B cell (primary cell): Measurements from ENCODE around the gene CDRT15. TPM values are rescaled to one million over a fixed set of nuclear protein-coding genes. Genes with fewer than 3 reads are reported as not detected.

Experiments used
- ATAC-seq: fragments of 200-7000 bp; cut with Tn5 transposase; one replicate; pipeline ENCODE4 v1.10.0; 2021; ENCODE audit warnings: low read depth, mild to moderate bottlenecking, moderate number of reproducible peaks, moderate library complexity
- CTCF ChIA-PET: fragments of 350-600 bp; sonication (Branson Sonifier 250); formaldehyde crosslinking; loops from one replicate; lab custom pipeline; 2021; ENCODE audit warnings: antibody characterized with exemption, inconsistent platforms; lab: Charles Lee
- POLR2A ChIA-PET: fragments of 350-600 bp; sonication (Branson Sonifier 250); formaldehyde crosslinking; loops from one replicate; lab custom pipeline; 2021; ENCODE audit warnings: antibody characterized with exemption; lab: Charles Lee
- DNase-seq: peaks from one replicate; pipeline ENCODE4 v3.0.0; 2013
- H2AFZ ChIP-seq: 2 replicates; pipeline ENCODE4 v1.6.1; 2012; ENCODE audit warnings: mild to moderate bottlenecking, low read depth, low read length; ENCODE audit not compliant: insufficient read depth, poor library complexity, severe bottlenecking
- H3K27ac ChIP-seq, 2 donors: 1 replicate in 1 of 2; 2 replicates in 1 of 2; pipeline ENCODE4 v1.5.1; 2012 to 2013; ENCODE audit warnings: low read length in 2 of 2, mild to moderate bottlenecking in 2 of 2, moderate library complexity in 1 of 2
- H3K27me3 ChIP-seq, 4 experiments: fragments of 200-600 bp in 1 of 4; sonication (generic) in 1 of 4; replicated peaks in 1 of 4; 1 replicate in 2 of 4; 2 replicates in 2 of 4; pipeline versions ENCODE4 v1.6.1 to v1.7.0; 2013 to 2016; ENCODE audit warnings: low read length in 3 of 4, mild to moderate bottlenecking in 2 of 4, mixed read lengths in 1 of 4, moderate library complexity in 1 of 4; ENCODE audit not compliant: insufficient read depth in 4 of 4, control insufficient read depth in 3 of 4; ENCODE audit errors: control extremely low read depth in 1 of 4
- H3K36me3 ChIP-seq, 2 experiments: replicated peaks in 1 of 2; 1 replicate in 1 of 2; 2 replicates in 1 of 2; pipeline versions ENCODE4 v1.6.1 to v1.7.1; 2013; ENCODE audit warnings: low read length in 1 of 2; ENCODE audit not compliant: insufficient read depth in 2 of 2, control insufficient read depth in 1 of 2; ENCODE audit errors: control extremely low read depth in 1 of 2, extremely low read depth in 1 of 2
- H3K4me1 ChIP-seq, 2 donors: fragments of 200-600 bp in 1 of 2; sonication (generic) in 1 of 2; 1 replicate in 1 of 2; 2 replicates in 1 of 2; pipeline versions ENCODE4 v1.5.1 to v1.6.1; 2013 to 2017; ENCODE audit warnings: low read length in 2 of 2; ENCODE audit not compliant: control insufficient read depth in 2 of 2, insufficient read depth in 2 of 2
- H3K4me2 ChIP-seq: replicated peaks from 2 replicates; pipeline ENCODE3; 2012; ENCODE audit warnings: mild to moderate bottlenecking, low read depth, low read length; ENCODE audit not compliant: poor library complexity, severe bottlenecking
- H3K4me3 ChIP-seq, 5 experiments: fragments of 200-600 bp in 1 of 5; sonication (generic) in 1 of 5; 1 replicate in 3 of 5; 2 replicates in 2 of 5; pipeline versions ENCODE4 v1.5.1 to v1.7.0; 2011 to 2016; ENCODE audit warnings: low read length in 4 of 5, mild to moderate bottlenecking in 4 of 5, low read depth in 2 of 5, control low read depth in 1 of 5, moderate library complexity in 1 of 5; ENCODE audit not compliant: insufficient read depth in 1 of 5; ENCODE audit errors: control extremely low read depth in 1 of 5, extremely low read depth in 1 of 5
- H3K79me2 ChIP-seq: fragments of 200-600 bp; sonication (generic); one replicate; pipeline ENCODE4 v1.6.0; 2016; ENCODE audit warnings: low read length; ENCODE audit not compliant: control insufficient read depth, insufficient read depth
- H3K9ac ChIP-seq: fragments of 200-600 bp; sonication (generic); 2 replicates; pipeline ENCODE4 v1.6.1; 2017; ENCODE audit warnings: mild to moderate bottlenecking, low read length, moderate library complexity
- H3K9me3 ChIP-seq, 3 donors: one replicate each; pipeline versions ENCODE4 v1.6.1 to v1.7.1; 2013; ENCODE audit warnings: low read length in 2 of 3; ENCODE audit not compliant: control insufficient read depth in 2 of 3, insufficient read depth in 1 of 3; ENCODE audit errors: control extremely low read depth in 1 of 3
- H4K20me1 ChIP-seq: 2 replicates; pipeline ENCODE4 v1.6.0; 2012; ENCODE audit warnings: mild to moderate bottlenecking, low read length; ENCODE audit not compliant: insufficient read depth, control insufficient read depth, poor library complexity, severe bottlenecking
- H3K27ac Mint-ChIP-seq: one replicate; pipeline ENCODE4 v1.8.0; 2021; ENCODE audit warnings: mixed read lengths
- H3K27me3 Mint-ChIP-seq: one replicate; pipeline ENCODE4 v1.8.0; 2021; ENCODE audit warnings: mixed read lengths
- H3K4me1 Mint-ChIP-seq: one replicate; pipeline ENCODE4 v1.8.0; 2021; ENCODE audit warnings: mixed read lengths
- H3K4me3 Mint-ChIP-seq: one replicate; pipeline ENCODE4 v1.8.0; 2021; ENCODE audit warnings: mixed read lengths
- H3K9me3 Mint-ChIP-seq: one replicate; pipeline ENCODE4 v1.8.0; 2022; ENCODE audit warnings: mixed read lengths; ENCODE audit not compliant: insufficient read depth
- CTCF ChIP-seq: fragments of 200-600 bp; IDR thresholded peaks from one replicate; pipeline ENCODE4 v1.8.0; 2022; ENCODE audit warnings: antibody characterized with exemption, mild to moderate bottlenecking
- EZH2 ChIP-seq: IDR thresholded peaks from 2 replicates; pipeline ENCODE4 v1.6.1; 2012; ENCODE audit warnings: borderline replicate concordance, low read depth, mild to moderate bottlenecking, moderate library complexity, low read length; ENCODE audit not compliant: insufficient read depth, poor library complexity, severe bottlenecking
- WGBS: methylation state at CpG from one replicate; pipeline ENCODE4 v1.1.5; 2013; ENCODE audit warnings: missing lambda C conversion rate; ENCODE audit not compliant: insufficient coverage; 5-methylcytosine and 5-hydroxymethylcytosine counted together
- intact Hi-C: fragments of 100-400 bp; cut with micrococcal nuclease; formaldehyde crosslinking; loops from one replicate; pipeline ENCODE4 v1.10.0; 2022
- polyA plus RNA-seq: library from polyadenylated mRNA; depleted of rRNA; stranded (reverse); fragments of >200 nt; gene quantifications from 2 replicates; pipeline ENCODE4 v1.2.3, GENCODE V29; 2012
- total RNA-seq, 2 donors: library from RNA; stranded (reverse); fragments of 120-200 nt in 1 of 2; gene quantifications; 1 replicate in 1 of 2; 2 replicates in 1 of 2; pipeline versions ENCODE4 v1.2.3 to v1.2.4, GENCODE V29; 2013 to 2022

CDRT15 gene
- total and polyA plus RNA-seq, 2 donors (not counting 1 experiment from before 2014, with no cell fraction given): not detected

GRCh38 chr17:14211801-14212200, 24.9 kb downstream of the CDRT15 start:
- CTCF ChIA-PET: interaction anchor here (0.7 to 1.7 kb wide), 2 partner anchors 715 to 954 kb away, joined by 3 to 11 read pairs; no protein-coding TSS in a partner anchor
- no peak overlapping the region for H3K9ac ChIP-seq
- peaks cover 0 to 15% of the 10 kb centered on the region in 2 experiments for H3K36me3 ChIP-seq
- H4K20me1 ChIP-seq: no peaks in the 10 kb centered on the region
- H3K4me3 Mint-ChIP-seq: no peak overlapping the region
- peaks cover 0 to 7% (median 0%) of the 10 kb centered on the region in 4 experiments for H3K27me3 ChIP-seq
- H2AFZ ChIP-seq: no peak overlapping the region
- H3K27ac Mint-ChIP-seq: no peak overlapping the region
- POLR2A ChIA-PET: no interaction called here
- H3K9me3 Mint-ChIP-seq: peaks cover 3% of the 10 kb centered on the region
- no peaks in the 10 kb centered on the region for H3K4me1 Mint-ChIP-seq
- no peaks in the 10 kb centered on the region for H3K4me1 ChIP-seq
- intact Hi-C loops: no loop called here
- WGBS: 34% methylated on average over 17 of the region's 17 CpGs
- no peaks in the 10 kb centered on the region for H3K79me2 ChIP-seq
- DNase-seq (peak; percentile 54), ATAC-seq (no peak)
- no peak overlapping the region for H3K4me2 ChIP-seq
- no peak overlapping the region for H3K27ac ChIP-seq
- TF ChIP-seq EZH2 (no peak), CTCF (peak; percentile 49)
- peaks cover 0 to 10% (median 7%) of the 10 kb centered on the region in 3 donors for H3K9me3 ChIP-seq
- H3K4me3 ChIP-seq: no peak overlapping the region
- no peaks in the 10 kb centered on the region for H3K27me3 Mint-ChIP-seq

GRCh38 chr17:14211246-14211645, 25.4 kb downstream of the CDRT15 start:
- WGBS: 80% methylated on average over 3 of the region's 4 CpGs
- no peak overlapping the region for H3K4me2 ChIP-seq
- no peak overlapping the region for H2AFZ ChIP-seq
- no peak overlapping the region for H3K4me3 ChIP-seq
- Mint-ChIP-seq H3K4me3 (no peak overlapping the region), H3K9me3 (peaks cover 3% of the 10 kb centered on the region), H3K27me3 (no peaks in the 10 kb centered on the region), H3K4me1 (no peaks in the 10 kb centered on the region), H3K27ac (no peak overlapping the region)
- ChIA-PET CTCF (interaction anchor here (0.7 to 1.7 kb wide), 2 partner anchors 715 to 955 kb away, joined by 3 to 11 read pairs; no protein-coding TSS in a partner anchor), POLR2A (no interaction called here)
- H3K36me3 ChIP-seq: peaks cover 0 to 19% of the 10 kb centered on the region in 2 experiments
- H3K79me2 ChIP-seq: no peaks in the 10 kb centered on the region
- intact Hi-C loops: no loop called here
- ATAC-seq (no peak), DNase-seq (no peak)
- TF ChIP-seq EZH2: no peak
- TF ChIP-seq CTCF: no peak
- H3K27me3 ChIP-seq: peaks cover 0 to 7% (median 0%) of the 10 kb centered on the region in 4 experiments
- H4K20me1 ChIP-seq: no peaks in the 10 kb centered on the region
- H3K9me3 ChIP-seq: peaks cover 0 to 10% (median 7%) of the 10 kb centered on the region in 3 donors
- no peaks in the 10 kb centered on the region for H3K4me1 ChIP-seq
- H3K27ac ChIP-seq: no peak overlapping the region
- no peak overlapping the region for H3K9ac ChIP-seq
